Ectodermal cell (in vitro differentiated cells): ENCODE results near the gene NDUFS4.
"Not testable (repeated sequence)": the region's sequence is repeated elsewhere in the genome, so short reads cannot be mapped to it uniquely, and the experiment has no call there.

Experiments
- H3K27ac ChIP-seq: 2 replicates; pipeline ENCODE4 v1.7.0; 2013; ENCODE audit warnings: mild to moderate bottlenecking, low read depth, low read length; ENCODE audit not compliant: insufficient read depth, poor library complexity, severe bottlenecking
- H3K27me3 ChIP-seq: 2 replicates; pipeline ENCODE4 v1.7.0; 2013; ENCODE audit warnings: mild to moderate bottlenecking, low read length; ENCODE audit not compliant: insufficient read depth, control insufficient read depth, poor library complexity, severe bottlenecking
- H3K36me3 ChIP-seq: one replicate; pipeline ENCODE4 v1.7.0; 2013; ENCODE audit warnings: low read length; ENCODE audit not compliant: control insufficient read depth, insufficient read depth
- H3K4me1 ChIP-seq: one replicate; pipeline ENCODE4 v1.7.0; 2013; ENCODE audit warnings: low read length; ENCODE audit not compliant: control insufficient read depth, insufficient read depth
- H3K4me3 ChIP-seq: 2 replicates; pipeline ENCODE4 v1.7.0; 2013; ENCODE audit warnings: low read depth, low read length, control low read depth; ENCODE audit not compliant: insufficient read depth
- H3K9me3 ChIP-seq: 2 replicates; pipeline ENCODE4 v1.7.0; 2013; ENCODE audit warnings: mild to moderate bottlenecking, low read length, moderate library complexity; ENCODE audit not compliant: control insufficient read depth
- WGBS, 2 experiments: methylation state at CpG; one replicate each; pipeline ENCODE4 v1.1.7; 2013; ENCODE audit warnings: missing lambda C conversion rate in 2 of 2; 5-methylcytosine and 5-hydroxymethylcytosine counted together

The NDUFS4 gene

GRCh38 chr5:53547226-53547625, 13.2 kb upstream of the NDUFS4 start:
- Histone ChIP-seq H3K9me3 (no peaks in the 10 kb centered on the region), H3K4me1 (peaks cover 34% of the 10 kb centered on the region), H3K27ac (peak overlapping the region; percentile 41), H3K36me3 (no peaks in the 10 kb centered on the region), H3K4me3 (no peak overlapping the region), H3K27me3 (no peaks in the 10 kb centered on the region)
- WGBS, 2 experiments: 91 to 98% methylated on average over 4 of the region's 4 CpGs

- not testable (repeated sequence) for H3K27ac ChIP-seq, H3K4me3 ChIP-seq, H3K27me3 ChIP-seq, H3K9me3 ChIP-seq, H3K36me3 ChIP-seq
- peaks cover 30% of the 10 kb centered on the region for H3K4me1 ChIP-seq
- WGBS, 2 experiments: 91 to 95% methylated on average over 5 to 7 of the region's 7 CpGs
Measured at GRCh38 chr5:53548501-53548900, 11.9 kb upstream of the NDUFS4 start.

GRCh38 chr5:53549792-53550191, 10.6 kb upstream of the NDUFS4 start:
- Histone ChIP-seq H3K9me3 (no peaks in the 10 kb centered on the region), H3K27ac (no peak overlapping the region), H3K4me1 (peaks cover 21% of the 10 kb centered on the region), H3K36me3 (no peaks in the 10 kb centered on the region), H3K4me3 (no peak overlapping the region), H3K27me3 (no peaks in the 10 kb centered on the region)
- WGBS, 2 experiments: 95 to 98% methylated on average over 2 of the region's 2 CpGs

GRCh38 chr5:53552561-53552960, 7.9 kb upstream of the NDUFS4 start:
- WGBS, 2 experiments: 93 to 96% methylated on average over 3 of the region's 3 CpGs
- Histone ChIP-seq H3K4me1 (no peaks in the 10 kb centered on the region), H3K9me3 (no peaks in the 10 kb centered on the region), H3K27me3 (no peaks in the 10 kb centered on the region), H3K36me3 (no peaks in the 10 kb centered on the region), H3K4me3 (no peak overlapping the region), H3K27ac (no peak overlapping the region)

GRCh38 chr5:53554444-53554843, 6.0 kb upstream of the NDUFS4 start:
- WGBS, 2 experiments: 96% methylated on average over 3 of the region's 3 CpGs
- H3K36me3 ChIP-seq: no peaks in the 10 kb centered on the region
- H3K4me3 ChIP-seq: no peak overlapping the region
- H3K9me3 ChIP-seq: peaks cover 3% of the 10 kb centered on the region
- no peaks in the 10 kb centered on the region for H3K27me3 ChIP-seq
- H3K27ac ChIP-seq: no peak overlapping the region
- H3K4me1 ChIP-seq: no peaks in the 10 kb centered on the region

- peaks cover 3% of the 10 kb centered on the region for H3K9me3 ChIP-seq
- H3K4me1 ChIP-seq: no peaks in the 10 kb centered on the region
- H3K27me3 ChIP-seq: no peaks in the 10 kb centered on the region
- no peak overlapping the region for H3K27ac ChIP-seq
- no peak overlapping the region for H3K4me3 ChIP-seq
- H3K36me3 ChIP-seq: no peaks in the 10 kb centered on the region
Measured at GRCh38 chr5:53555160-53555559, 5.3 kb upstream of the NDUFS4 start.

- Histone ChIP-seq H3K36me3 (no peaks in the 10 kb centered on the region), H3K9me3 (peaks cover 3% of the 10 kb centered on the region), H3K27me3 (no peaks in the 10 kb centered on the region), H3K4me3 (no peak overlapping the region), H3K27ac (no peak overlapping the region), H3K4me1 (no peaks in the 10 kb centered on the region)
Measured at GRCh38 chr5:53556001-53556400, 4.4 kb upstream of the NDUFS4 start.

- Histone ChIP-seq H3K4me1 (peaks cover 7% of the 10 kb centered on the region), H3K9me3 (peaks cover 3% of the 10 kb centered on the region), H3K4me3 (no peak overlapping the region), H3K27me3 (no peaks in the 10 kb centered on the region), H3K36me3 (no peaks in the 10 kb centered on the region), H3K27ac (no peak overlapping the region)
- WGBS, 2 experiments: 93 to 94% methylated on average over 2 of the region's 2 CpGs
Measured at GRCh38 chr5:53557386-53557785, 3.1 kb upstream of the NDUFS4 start.

GRCh38 chr5:53558966-53559365, 1.5 kb upstream of the NDUFS4 start:
- peaks cover 3% of the 10 kb centered on the region for H3K9me3 ChIP-seq
- H3K27ac ChIP-seq: no peak overlapping the region
- H3K4me3 ChIP-seq: no peak overlapping the region
- H3K4me1 ChIP-seq: peaks cover 7% of the 10 kb centered on the region
- H3K36me3 ChIP-seq: no peaks in the 10 kb centered on the region
- no peaks in the 10 kb centered on the region for H3K27me3 ChIP-seq

- peaks cover 3% of the 10 kb centered on the region for H3K9me3 ChIP-seq
- peak overlapping the region; percentile 82 for H3K4me3 ChIP-seq
- H3K27me3 ChIP-seq: no peaks in the 10 kb centered on the region
- H3K36me3 ChIP-seq: no peaks in the 10 kb centered on the region
- H3K27ac ChIP-seq: no peak overlapping the region
- 72 to 81% methylated on average over 4 to 5 of the region's 5 CpGs for WGBS, 2 experiments
- H3K4me1 ChIP-seq: peaks cover 7% of the 10 kb centered on the region
Measured at GRCh38 chr5:53560028-53560427, 411 bp upstream of the NDUFS4 start.

GRCh38 chr5:53568401-53568800, 8.0 kb downstream of the NDUFS4 start:
- no peaks in the 10 kb centered on the region for H3K9me3 ChIP-seq
- no peaks in the 10 kb centered on the region for H3K4me1 ChIP-seq
- H3K36me3 ChIP-seq: no peaks in the 10 kb centered on the region
- H3K27me3 ChIP-seq: no peaks in the 10 kb centered on the region
- H3K27ac ChIP-seq: no peak overlapping the region
- H3K4me3 ChIP-seq: no peak overlapping the region
